Measurements from ENCODE around the gene ANKLE2. TPM values are rescaled to one million over a fixed set of nuclear protein-coding genes. Genes with fewer than 3 reads are reported as not detected.
"Not testable (repeated sequence)": the region's sequence is repeated elsewhere in the genome, so short reads cannot be mapped to it uniquely, and the experiment has no call there.

ANKLE2 gene
- total RNA-seq, 4 donors from 2014 or later = 29.6 to 44.9 (median 34.6) TPM

DNA sequence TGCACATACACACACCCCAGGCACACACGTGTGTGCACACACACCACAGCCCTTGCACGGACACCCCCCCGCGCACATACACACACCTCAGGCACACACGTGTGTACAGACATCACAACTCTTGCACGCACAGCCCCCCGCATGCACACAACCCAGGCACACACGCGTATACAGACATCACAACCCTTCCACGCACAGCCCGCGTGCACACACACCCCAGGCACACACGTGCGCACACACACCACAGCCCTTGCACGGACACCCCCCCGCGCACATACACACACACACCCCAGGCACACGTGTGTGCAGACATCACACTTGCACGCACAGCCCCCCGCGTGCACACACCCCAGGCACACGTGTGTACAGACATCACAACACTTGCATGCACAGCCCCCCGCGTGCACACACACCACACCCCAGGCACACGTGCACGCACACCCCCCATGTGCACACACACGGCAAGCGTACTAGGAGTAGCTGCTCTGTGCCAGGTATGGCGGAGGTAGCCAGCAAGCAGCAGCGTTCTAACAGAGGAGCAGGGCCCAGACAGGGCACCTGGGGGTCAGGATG, 18.2 kb upstream of the ANKLE2 start:
- Histone ChIP-seq H3K4me3 (no peak overlapping the region), H3K9me3 (no peaks in the 10 kb centered on the region), H3K4me1 (peaks cover 8 to 9% of the 10 kb centered on the region in 2 donors), H3K27ac (no peak overlapping the region), H3K27me3 (no peaks in the 10 kb centered on the region), H3K36me3 (peaks cover 0 to 83% of the 10 kb centered on the region in 2 donors)
- ATAC-seq (no peak), DNase-seq (no peak)
- in situ Hi-C loops (cut with MboI; ENCODE audit: low sequenced_read_pairs in 4 of 4) = no loop called here
- intact Hi-C loops (cut with DNase I; ENCODE audit: low total_unique reads) = no loop called here
- TF ChIP-seq, protein P1, sequence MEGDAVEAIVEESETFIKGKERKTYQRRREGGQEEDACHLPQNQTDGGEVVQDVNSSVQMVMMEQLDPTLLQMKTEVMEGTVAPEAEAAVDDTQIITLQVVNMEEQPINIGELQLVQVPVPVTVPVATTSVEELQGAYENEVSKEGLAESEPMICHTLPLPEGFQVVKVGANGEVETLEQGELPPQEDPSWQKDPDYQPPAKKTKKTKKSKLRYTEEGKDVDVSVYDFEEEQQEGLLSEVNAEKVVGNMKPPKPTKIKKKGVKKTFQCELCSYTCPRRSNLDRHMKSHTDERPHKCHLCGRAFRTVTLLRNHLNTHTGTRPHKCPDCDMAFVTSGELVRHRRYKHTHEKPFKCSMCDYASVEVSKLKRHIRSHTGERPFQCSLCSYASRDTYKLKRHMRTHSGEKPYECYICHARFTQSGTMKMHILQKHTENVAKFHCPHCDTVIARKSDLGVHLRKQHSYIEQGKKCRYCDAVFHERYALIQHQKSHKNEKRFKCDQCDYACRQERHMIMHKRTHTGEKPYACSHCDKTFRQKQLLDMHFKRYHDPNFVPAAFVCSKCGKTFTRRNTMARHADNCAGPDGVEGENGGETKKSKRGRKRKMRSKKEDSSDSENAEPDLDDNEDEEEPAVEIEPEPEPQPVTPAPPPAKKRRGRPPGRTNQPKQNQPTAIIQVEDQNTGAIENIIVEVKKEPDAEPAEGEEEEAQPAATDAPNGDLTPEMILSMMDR (IDR thresholded peaks at IDR 0.05 in 4 of 5, conservative IDR thresholded peaks at IDR 0.05 in 1 of 5) = no peak
- TF ChIP-seq POLR2A (IDR thresholded peaks at IDR 0.05) = no peak

DNA sequence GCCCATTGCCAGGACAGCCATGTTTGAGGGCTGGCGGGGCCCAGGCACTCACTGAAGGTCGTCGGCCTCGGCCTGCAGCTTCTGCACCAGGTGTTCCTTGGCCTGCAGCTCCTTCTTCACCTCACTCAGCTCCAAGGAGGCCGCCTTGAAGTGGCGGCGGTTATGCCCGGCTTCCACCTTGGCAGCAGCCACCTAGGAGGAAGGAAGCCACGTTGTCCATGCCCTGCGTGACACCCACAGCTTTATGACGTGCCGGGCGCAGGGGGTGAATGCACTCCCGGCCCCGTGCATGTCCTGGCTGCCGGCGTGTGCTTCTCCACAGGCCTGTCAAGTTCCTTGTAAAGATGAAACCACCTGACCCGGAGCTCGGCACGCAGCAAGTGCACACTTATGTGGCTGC, 16.0 kb upstream of the ANKLE2 start:
- Histone ChIP-seq H3K4me3 (no peak overlapping the region), H3K36me3 (peaks cover 0 to 85% of the 10 kb centered on the region in 2 donors), H3K9me3 (no peaks in the 10 kb centered on the region), H3K27ac (no peak overlapping the region), H3K27me3 (no peaks in the 10 kb centered on the region), H3K4me1 (peaks cover 8 to 9% of the 10 kb centered on the region in 2 donors)
- TF ChIP-seq POLR2A (IDR thresholded peaks at IDR 0.05) = no peak
- TF ChIP-seq, protein P1 (IDR thresholded peaks at IDR 0.05 in 4 of 5, conservative IDR thresholded peaks at IDR 0.05 in 1 of 5) = no peak
- DNase-seq (no peak), ATAC-seq (no peak)
- in situ Hi-C loops (cut with MboI; ENCODE audit: low sequenced_read_pairs in 4 of 4) (no loop called here), intact Hi-C loops (cut with DNase I; ENCODE audit: low total_unique reads) (no loop called here)

DNA sequence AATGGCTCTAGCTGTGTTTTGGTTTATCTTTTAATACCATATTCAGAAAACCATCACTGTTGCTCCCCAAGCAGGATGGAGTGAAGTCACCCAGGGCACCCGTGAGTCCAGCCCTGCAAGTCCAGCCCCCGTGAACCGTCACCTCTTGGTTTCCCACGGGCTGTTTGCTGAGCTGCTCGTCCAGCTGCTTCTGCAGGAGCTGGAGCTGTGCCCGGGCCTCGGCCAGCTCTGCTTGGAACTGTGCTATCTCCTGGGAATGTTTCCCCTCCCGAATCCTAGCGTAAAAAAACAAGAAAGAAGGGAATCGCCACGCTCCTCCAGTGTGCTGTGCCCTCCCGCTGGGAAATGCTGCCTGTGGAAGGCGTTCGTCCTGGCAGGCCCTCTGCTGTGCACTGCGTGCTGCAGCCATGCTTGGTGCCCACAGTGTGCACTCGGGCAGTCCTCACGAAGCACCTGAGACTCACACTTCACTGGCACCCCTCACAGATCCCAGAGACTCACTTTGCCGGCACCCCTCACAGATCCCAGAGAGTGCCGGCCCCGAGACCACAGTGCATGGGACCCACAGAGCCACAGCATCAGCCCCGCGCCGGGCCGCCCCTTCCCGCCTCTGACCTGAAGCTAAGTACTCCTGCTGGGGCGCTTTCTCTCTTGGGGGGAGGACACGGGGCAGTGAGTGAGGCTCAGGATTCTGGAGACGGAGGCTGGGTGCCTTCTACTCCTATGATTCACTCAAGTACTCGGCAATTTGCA, 15.4 kb upstream of the ANKLE2 start:
- in situ Hi-C loops (cut with MboI; ENCODE audit: low sequenced_read_pairs in 4 of 4) = no loop called here
- Histone ChIP-seq H3K9me3 (no peaks in the 10 kb centered on the region), H3K27me3 (no peaks in the 10 kb centered on the region), H3K4me3 (no peak overlapping the region), H3K36me3 (peaks cover 0 to 83% of the 10 kb centered on the region in 2 donors), H3K27ac (peak overlapping the region in 1 of 4 donors; percentile 39), H3K4me1 (peaks cover 8 to 9% of the 10 kb centered on the region in 2 donors)
- peak in 1 of 2 donors; percentile 47 for ATAC-seq
- TF ChIP-seq, protein P1 (IDR thresholded peaks at IDR 0.05 in 4 of 5, conservative IDR thresholded peaks at IDR 0.05 in 1 of 5) = no peak
- TF ChIP-seq POLR2A (IDR thresholded peaks at IDR 0.05) = no peak
- DNase-seq = peak in 1 of 2 donors; percentile 30
- intact Hi-C loops (cut with DNase I; ENCODE audit: low total_unique reads) = no loop called here

DNA sequence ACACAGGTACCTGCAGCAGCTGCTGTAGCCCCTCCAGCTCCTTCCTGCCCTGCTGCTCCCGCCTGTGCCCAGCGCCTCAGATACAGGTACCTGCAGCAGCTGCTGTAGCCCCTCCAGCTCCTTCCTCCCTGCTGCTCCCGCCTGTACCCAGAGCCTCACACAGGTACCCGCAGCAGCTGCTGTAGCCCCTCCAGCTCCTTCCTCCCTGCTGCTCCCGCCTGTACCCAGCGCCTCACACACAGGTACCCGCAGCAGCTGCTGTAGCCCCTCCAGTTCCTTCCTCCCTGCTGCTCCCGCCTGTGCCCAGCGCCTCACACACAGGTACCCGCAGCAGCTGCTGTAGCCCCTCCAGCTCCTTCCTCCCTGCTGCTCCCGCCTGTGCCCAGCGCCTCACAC, 14.6 kb upstream of the ANKLE2 start:
- peak overlapping the region in 1 of 4 donors; percentile 5 for H3K27ac ChIP-seq
- ATAC-seq; H3K9me3 ChIP-seq; in situ Hi-C loops (cut with MboI; ENCODE audit: low sequenced_read_pairs in 4 of 4); H3K27me3 ChIP-seq; H3K4me3 ChIP-seq; intact Hi-C loops (cut with DNase I; ENCODE audit: low total_unique reads); H3K4me1 ChIP-seq; DNase-seq: not testable (repeated sequence)
- H3K36me3 ChIP-seq = peaks cover 0 to 83% of the 10 kb centered on the region in 2 donors

DNA sequence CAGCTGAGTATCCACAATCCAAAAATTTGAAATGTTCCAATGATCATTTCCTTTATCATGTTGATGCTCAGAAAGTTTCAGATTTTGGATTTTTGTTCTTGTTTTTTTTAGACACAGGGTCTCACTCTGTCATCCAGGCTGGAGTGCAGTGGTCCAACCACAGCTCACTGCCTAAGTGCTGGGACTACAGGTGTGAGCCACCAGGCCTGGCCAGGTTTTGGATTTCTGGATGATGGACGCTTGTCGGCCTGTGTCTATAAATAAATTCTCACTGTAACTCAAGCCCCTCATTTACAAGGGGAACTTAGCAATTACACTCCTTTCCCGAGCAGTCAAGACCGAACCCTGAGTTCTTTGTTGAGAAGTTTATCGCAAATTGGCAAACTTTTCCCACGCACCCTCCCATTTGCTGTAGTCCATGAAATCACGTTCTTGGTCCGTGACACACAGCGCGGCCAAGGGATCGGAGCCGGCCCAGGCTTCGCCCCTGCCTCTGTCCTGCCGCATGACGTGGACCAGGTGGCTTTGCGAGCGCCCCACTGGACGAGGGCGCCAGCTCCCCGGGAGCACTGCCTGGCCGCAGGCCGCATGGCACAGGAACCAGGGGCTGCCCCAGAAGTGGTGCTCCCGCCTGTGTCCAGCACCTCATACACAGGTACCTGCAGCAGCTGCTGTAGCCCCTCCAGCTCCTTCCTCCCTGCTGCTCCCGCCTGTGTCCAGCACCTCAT, 14.0 kb upstream of the ANKLE2 start:
- intact Hi-C loops (cut with DNase I; ENCODE audit: low total_unique reads) = no loop called here
- Histone ChIP-seq H3K27ac (no peak overlapping the region), H3K4me3 (no peak overlapping the region), H3K9me3 (no peaks in the 10 kb centered on the region), H3K36me3 (peaks cover 0 to 81% of the 10 kb centered on the region in 2 donors), H3K4me1 (peaks cover 8 to 9% of the 10 kb centered on the region in 2 donors), H3K27me3 (no peaks in the 10 kb centered on the region)
- peak; percentile 45 to 47 for ATAC-seq
- TF ChIP-seq, protein P1 (IDR thresholded peaks at IDR 0.05 in 4 of 5, conservative IDR thresholded peaks at IDR 0.05 in 1 of 5) = no peak
- no peak for TF ChIP-seq POLR2A (IDR thresholded peaks at IDR 0.05)
- in situ Hi-C loops (cut with MboI; ENCODE audit: low sequenced_read_pairs in 4 of 4) = no loop called here
- DNase-seq = no peak

All from gastrocnemius medialis (tissue), 4 donors.